CD4-positive, alpha-beta T cell treated with Interleukin-10 for 1 hour (primary cell): ENCODE measurements around the gene PGAP6.
"Not testable (repeated sequence)": the region's sequence is repeated elsewhere in the genome, so short reads cannot be mapped to it uniquely, and the experiment has no call there.

ENCODE experiments used
- DNase-seq: peaks from one replicate; pipeline ENCODE4 v3.0.0-alpha.2; 2020

The PGAP6 gene

DNA sequence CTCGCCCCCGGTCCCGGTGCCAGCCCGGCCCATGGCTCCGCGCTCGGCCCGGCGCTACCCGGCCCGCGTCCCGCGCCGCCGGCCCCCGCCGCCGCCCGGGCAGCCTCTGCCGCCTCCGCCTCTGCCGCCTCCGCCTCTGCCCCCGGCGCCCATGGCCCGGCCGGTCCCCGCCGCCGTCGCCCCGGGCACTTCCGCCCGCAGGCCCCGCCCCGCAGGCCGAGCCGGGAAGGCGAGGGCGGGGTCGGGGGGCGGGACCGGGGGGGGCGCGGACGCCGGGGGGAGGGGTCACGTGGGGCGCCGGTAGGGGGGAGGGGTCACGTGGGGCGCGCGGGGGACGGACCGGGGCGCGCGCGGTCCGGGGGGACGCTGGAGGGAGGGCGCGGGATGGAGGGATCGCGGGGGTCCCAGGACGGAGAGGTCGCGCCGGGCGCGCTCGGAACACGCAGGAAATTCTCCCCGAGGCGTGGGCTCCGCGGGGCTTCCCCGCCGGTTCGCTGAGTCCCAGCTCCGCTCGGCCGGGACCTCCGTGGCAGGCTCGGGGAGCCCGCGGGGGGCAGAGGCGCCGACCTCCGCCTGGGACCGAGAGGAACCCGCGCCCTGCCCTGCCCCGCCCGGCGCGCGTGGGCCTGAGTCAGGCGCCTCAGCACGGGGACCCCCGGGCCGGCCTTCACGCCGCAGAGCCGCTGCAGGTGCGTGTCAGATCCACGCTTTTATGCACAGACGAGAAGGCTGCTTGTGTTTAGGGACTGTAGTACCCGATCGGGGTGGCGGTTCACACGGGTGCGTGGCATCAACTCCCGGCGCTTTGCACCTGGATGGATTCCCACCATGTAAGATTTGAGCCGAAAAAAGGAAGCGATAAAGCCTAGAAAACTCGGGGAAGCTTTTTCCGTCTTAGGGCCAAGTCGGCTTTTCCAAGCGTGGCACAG, at the start of gene PGAP6:
TSS of gene PGAP6 (minus strand) at position 190 of the 929 bp plus-strand sequence. CDS start at position 33, 157 bp downstream.
- DNase-seq, result peak; percentile 74

GRCh38 chr16:430904-431303, 49.1 kb upstream of the PGAP6 start:
- DNase-seq, result no peak

DNA sequence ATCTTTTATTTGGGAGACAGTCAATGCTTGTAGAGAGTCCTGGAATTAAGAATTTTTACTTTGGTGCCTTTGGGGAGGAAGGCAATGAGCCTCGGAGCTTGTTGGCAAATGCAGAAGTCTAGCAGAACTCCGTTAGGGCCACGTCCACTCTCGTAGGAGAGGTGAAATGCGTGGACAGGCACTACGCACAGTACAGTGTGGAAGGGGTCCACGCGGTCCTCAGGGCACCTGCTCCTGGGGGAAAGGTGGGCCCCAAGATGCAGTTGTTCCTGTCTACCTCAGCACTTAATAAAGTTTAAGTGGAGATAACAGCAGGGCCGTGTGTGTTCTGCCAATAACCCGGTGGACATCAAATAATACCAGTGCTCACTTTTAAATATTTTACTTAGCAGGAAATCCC, 45.5 kb upstream of the PGAP6 start:
- no peak for DNase-seq

- no peak for DNase-seq
Measured at GRCh38 chr16:426906-427249, 45.1 kb upstream of the PGAP6 start.

DNA sequence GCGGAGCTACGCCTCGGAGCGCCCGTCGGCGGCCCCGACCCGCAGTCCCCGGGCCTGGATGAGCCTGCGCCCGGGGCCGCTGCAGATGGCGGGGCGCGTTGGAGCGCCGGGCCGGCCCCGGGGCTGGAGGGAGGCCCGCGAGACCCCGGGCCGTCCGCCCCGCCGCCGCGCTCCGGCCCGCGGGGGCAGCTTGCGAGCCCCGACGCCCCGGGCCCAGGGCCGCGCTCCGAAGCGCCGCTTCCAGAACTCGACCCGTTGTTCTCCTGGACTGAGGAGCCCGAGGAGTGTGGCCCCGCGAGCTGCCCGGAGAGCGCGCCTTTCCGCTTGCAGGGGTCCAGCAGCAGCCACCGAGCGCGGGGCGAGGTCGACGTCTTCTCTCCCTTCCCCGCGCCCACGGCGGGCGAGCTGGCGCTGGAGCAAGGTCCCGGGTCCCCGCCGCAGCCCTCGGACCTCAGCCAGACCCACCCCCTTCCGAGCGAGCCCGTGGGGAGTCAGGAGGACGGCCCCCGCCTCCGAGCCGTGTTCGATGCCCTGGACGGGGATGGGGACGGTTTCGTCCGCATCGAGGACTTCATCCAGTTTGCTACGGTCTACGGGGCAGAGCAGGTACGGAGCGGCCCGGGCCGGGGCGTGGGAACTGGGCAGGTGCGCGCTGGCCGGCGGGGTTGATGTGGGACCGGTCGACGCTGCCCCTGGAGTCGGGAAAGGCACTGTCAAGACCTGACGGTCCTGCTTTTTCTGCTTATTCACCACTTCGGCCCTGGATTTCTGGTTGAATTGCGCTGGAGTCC, 44.5 kb upstream of the PGAP6 start:
- DNase-seq, result no peak

- no peak for DNase-seq
Measured at GRCh38 chr16:425740-426114, 43.9 kb upstream of the PGAP6 start.

DNA sequence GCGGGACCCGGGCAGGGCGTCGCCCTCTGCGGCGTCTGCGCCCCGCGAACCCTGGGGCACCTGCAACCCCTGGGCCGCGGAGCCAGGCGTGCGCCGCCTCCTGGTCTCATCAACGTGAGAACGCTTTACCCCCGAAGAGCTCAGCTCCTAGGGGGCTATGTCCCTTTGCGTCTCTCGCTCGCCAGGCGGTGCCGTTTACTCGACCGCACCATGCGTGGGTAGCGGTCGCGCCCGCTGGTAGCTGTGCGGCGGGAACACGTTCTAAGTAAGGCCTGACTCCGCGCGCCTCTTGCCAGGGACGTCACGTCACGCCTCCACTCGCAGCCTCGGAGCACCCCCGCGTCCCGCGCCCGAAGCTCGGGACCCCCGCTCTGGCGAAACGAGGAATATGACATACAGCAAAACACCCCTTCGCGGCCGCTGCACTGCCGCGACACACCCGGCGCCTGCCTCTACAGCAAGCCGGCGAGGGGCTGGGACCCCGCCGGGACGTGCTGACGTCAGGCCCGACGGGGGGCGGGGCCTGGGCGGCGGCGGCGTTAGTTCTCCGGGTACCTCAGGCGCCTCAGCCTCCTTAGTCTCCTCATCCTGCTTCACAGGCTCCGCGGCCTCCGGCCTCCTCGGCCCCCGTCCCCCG, 43.4 kb upstream of the PGAP6 start, which contains the start of gene RAB11FIP3:
TSS of gene RAB11FIP3 (plus strand) at position 568 of the 637 bp plus-strand sequence. CDS start 358 bp downstream, outside the sequence.
- peak; percentile 86 for DNase-seq

- DNase-seq, result no peak
Measured at GRCh38 chr16:424623-425081, 42.9 kb upstream of the PGAP6 start.

- DNase-seq, result no peak
Measured at GRCh38 chr16:424033-424622, 42.4 kb upstream of the PGAP6 start.

DNA sequence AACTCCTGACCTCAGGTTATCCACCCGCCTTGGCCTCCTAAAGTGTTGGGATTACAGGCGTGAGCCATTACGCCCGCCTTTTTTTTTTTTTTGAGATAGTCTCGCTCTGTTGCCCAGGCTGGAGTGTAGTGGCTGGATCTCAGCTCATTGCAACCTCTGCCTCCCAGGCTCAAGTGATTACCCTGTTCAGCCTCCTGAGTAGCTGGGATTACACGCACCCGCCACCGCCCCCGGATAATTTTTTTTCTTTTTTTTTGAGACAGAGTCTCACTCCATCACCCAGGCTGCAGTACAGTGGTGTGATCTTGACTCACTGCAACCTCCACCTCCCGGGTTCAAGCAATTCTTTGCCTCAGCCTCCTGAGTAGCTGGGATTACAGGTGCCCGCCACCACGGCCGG, 40.4 kb upstream of the PGAP6 start:
- not testable (repeated sequence) for DNase-seq

DNA sequence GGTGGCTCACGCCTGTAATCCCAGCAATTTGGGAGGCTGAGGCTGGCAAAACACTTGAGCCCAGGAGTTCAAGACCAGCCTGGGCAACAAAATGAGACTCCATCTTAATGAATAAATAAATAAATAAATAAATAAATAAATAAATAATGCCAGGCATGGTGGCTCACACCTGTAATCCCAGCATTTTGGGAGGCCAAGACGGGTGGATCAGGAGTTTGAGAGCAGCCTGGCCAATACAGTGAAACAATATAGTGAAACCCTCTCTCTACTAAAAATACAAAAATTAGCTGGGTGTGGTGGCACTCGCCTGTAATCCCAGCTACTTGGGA, 33.4 kb upstream of the PGAP6 start:
- DNase-seq, result not testable (repeated sequence)

- no peak for DNase-seq
Measured at GRCh38 chr16:414395-415169, 32.8 kb upstream of the PGAP6 start.

DNA sequence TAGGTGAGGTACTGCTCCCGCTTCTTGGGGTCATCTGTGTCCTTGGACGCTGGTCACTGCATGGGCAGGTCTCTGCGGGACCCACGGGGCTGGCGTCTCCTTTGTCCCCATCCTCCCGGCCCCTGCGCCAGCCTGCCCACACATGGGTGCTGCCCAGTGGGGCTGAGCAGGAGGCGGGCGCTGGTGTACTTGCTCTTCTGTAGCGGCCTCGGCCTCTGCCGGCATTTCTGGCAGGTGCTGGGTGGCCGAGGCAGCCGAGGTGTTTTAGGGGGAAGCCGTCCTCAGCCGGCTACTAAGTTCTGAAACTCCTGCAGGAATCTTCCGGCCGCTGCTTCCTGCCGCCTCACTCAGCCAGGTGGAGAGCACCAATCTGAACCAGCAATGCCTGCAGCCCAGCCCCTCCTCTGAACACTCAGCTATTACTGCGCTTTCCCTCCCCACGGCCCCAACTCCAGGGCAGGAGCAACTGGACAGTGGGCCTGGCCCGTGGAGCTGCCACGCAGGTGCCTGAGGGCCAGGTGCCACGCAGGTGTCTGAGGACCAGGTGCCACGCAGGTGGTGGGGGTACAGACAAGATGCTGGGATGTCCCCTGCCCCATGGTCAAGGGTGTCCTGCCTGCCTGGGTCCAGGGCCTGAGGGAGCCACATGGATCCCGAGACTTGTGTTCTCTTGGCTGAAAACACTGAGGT, 29.9 kb upstream of the PGAP6 start:
- no peak for DNase-seq

DNA sequence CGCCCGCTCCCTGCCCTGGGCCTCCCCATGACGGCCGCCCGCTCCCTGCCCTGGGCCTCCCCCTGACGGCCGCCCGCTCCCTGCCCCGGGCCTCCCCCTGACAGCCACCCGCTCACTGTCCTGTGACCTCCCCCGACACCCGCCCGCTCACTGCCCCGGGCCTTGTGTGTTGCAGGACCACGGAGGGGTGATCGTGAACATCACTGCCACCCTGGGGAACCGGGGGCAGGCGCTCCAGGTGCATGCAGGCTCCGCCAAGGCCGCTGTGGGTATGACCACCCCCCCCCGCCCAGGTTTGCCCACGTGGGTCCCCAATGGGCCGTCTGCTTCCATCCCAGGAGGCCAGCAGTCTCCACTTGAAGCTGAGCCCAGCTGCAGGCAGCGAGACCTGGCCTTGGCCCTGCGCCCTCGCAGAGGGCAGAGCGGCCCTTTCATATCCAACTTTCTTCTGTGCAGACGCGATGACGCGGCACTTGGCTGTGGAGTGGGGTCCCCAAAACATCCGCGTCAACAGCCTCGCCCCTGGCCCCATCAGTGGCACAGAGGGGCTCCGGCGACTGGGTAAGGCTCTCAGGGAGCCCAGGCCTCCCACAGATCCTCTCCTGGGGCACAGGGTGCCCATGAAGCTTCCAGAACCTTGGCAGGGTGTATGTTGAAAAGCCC, 28.9 kb upstream of the PGAP6 start:
- no peak for DNase-seq

DNA sequence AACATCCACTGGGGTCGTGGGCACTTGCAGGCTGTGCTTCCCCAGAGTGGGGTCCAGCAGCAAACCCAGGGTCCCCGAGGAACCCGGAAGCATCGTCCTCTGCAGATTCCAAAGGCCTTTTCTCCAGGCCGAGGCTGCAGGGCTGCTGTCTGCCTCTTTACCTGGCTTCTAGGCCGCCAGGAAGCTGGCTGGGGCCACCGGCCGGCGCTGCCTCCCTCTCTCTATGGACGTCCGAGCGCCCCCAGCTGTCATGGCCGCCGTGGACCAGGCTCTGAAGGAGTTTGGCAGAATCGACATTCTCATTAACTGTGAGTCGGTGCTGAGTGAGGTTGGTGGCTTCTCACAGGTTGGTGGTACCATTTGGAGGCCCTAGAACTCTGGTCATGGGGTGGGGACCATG, 25.5 kb upstream of the PGAP6 start:
- no peak for DNase-seq

GRCh38 chr16:405548-406506, 24.0 kb upstream of the PGAP6 start:
- DNase-seq, result no peak

GRCh38 chr16:404971-405486, 23.3 kb upstream of the PGAP6 start:
- DNase-seq, result no peak

GRCh38 chr16:401468-402348, 19.9 kb upstream of the PGAP6 start, which contains the start of gene DECR2:
Gene DECR2, plus strand, starts transcription at chr16:401885. Its CDS starts 79 bp downstream, at chr16:401964.
- peak; percentile 96 for DNase-seq
